H1 (cell line): ENCODE data around the gene ZNF747. TPM values are rescaled to one million over a fixed set of nuclear protein-coding genes. Genes with fewer than 3 reads are reported as not detected.

Experiments
- CTCF ChIA-PET: fragments of 300-600 bp; sonication (Branson Sonifier 250); formaldehyde crosslinking; loops from one replicate; lab custom pipeline; 2021; ENCODE audit not compliant: partially characterized antibody; lab: Charles Lee
- POLR2A ChIA-PET: fragments of 300-600 bp; sonication (Branson Sonifier 250); formaldehyde crosslinking; loops from one replicate; lab custom pipeline; 2021; ENCODE audit warnings: inconsistent platforms; ENCODE audit not compliant: partially characterized antibody; lab: Charles Lee
- DNase-seq, 2 experiments: peaks; one replicate each; pipeline versions ENCODE4 v3.0.0 to v3.0.0-alpha.2; 2010 to 2022; ENCODE audit warnings: low spot score in 2 of 2, low read depth in 1 of 2, mixed read lengths in 1 of 2
- FAIRE-seq: peaks from 2 replicates; lab custom pipeline; 2011; peaks lifted over from hg19 to GRCh38; lab: Jason Lieb, UNC
- H2AFZ ChIP-seq: 2 replicates; pipeline ENCODE4 v1.8.1; 2012; ENCODE audit warnings: low read length, inconsistent platforms
- H2AK5ac ChIP-seq: 2 replicates; pipeline ENCODE4 v1.6.1; 2013; ENCODE audit warnings: low read depth, low read length
- H2BK120ac ChIP-seq: replicated peaks from 2 replicates; pipeline ENCODE3; 2013; ENCODE audit warnings: low read depth, low read length, inconsistent platforms
- H2BK12ac ChIP-seq: 2 replicates; pipeline ENCODE4 v1.6.1; 2013; ENCODE audit warnings: low read depth, low read length
- H2BK15ac ChIP-seq: 2 replicates; pipeline ENCODE4 v1.6.1; 2013; ENCODE audit warnings: low read length
- H2BK20ac ChIP-seq: 2 replicates; pipeline ENCODE4 v1.6.1; 2013; ENCODE audit warnings: low read length
- H2BK5ac ChIP-seq: 2 replicates; pipeline ENCODE4 v1.6.1; 2013; ENCODE audit warnings: low read depth, low read length
- H3K14ac ChIP-seq: 2 replicates; pipeline ENCODE4 v1.6.1; 2013; ENCODE audit warnings: inconsistent platforms; ENCODE audit not compliant: insufficient read length
- H3K18ac ChIP-seq: 2 replicates; pipeline ENCODE4 v1.6.1; 2013; ENCODE audit warnings: low read length; ENCODE audit errors: extremely low read depth
- H3K23ac ChIP-seq: 2 replicates; pipeline ENCODE4 v1.6.1; 2013; ENCODE audit warnings: inconsistent platforms; ENCODE audit not compliant: insufficient read length
- H3K23me2 ChIP-seq: 2 replicates; pipeline ENCODE4 v1.6.1; 2013; ENCODE audit warnings: low read depth, low read length
- H3K27ac ChIP-seq: 2 replicates; pipeline ENCODE4 v1.6.1; 2011; ENCODE audit warnings: low read depth, low read length, inconsistent platforms
- H3K27me3 ChIP-seq, 4 experiments: replicated peaks in 1 of 4; 1 replicate in 1 of 4; 2 replicates in 3 of 4; pipeline versions ENCODE4 v1.6.1 to v1.8.1; 2011 to 2013; ENCODE audit warnings: low read length in 3 of 4, mild to moderate bottlenecking in 3 of 4, inconsistent platforms in 2 of 4, mixed read lengths in 2 of 4, moderate library complexity in 1 of 4; ENCODE audit not compliant: control insufficient read depth in 3 of 4, insufficient read depth in 3 of 4; ENCODE audit errors: extremely low read depth in 1 of 4
- H3K36me3 ChIP-seq, 4 experiments: 2 replicates each; pipeline versions ENCODE4 v1.6.1 to v1.8.1; 2011 to 2013; ENCODE audit warnings: mild to moderate bottlenecking in 4 of 4, low read length in 3 of 4, moderate library complexity in 2 of 4, control low read depth in 1 of 4, inconsistent platforms in 1 of 4; ENCODE audit not compliant: insufficient read depth in 4 of 4, control insufficient read depth in 2 of 4
- H3K4ac ChIP-seq: replicated peaks from 2 replicates; pipeline ENCODE3; 2013; ENCODE audit warnings: low read length, low read depth, mixed read lengths, inconsistent platforms; ENCODE audit not compliant: insufficient read length
- H3K4me1 ChIP-seq, 4 experiments: replicated peaks in 1 of 4; 1 replicate in 1 of 4; 2 replicates in 3 of 4; pipeline versions ENCODE4 v1.6.1 to v1.8.1; 2011 to 2013; ENCODE audit warnings: low read length in 3 of 4, inconsistent platforms in 2 of 4, mixed read lengths in 1 of 4; ENCODE audit not compliant: insufficient read depth in 4 of 4, control insufficient read depth in 3 of 4
- H3K4me2 ChIP-seq, 2 experiments: 2 replicates each; pipeline versions ENCODE4 v1.6.1 to v1.8.1; 2011 to 2013; ENCODE audit warnings: low read depth in 2 of 2, low read length in 2 of 2, control low read depth in 1 of 2, inconsistent platforms in 1 of 2, mild to moderate bottlenecking in 1 of 2; ENCODE audit not compliant: insufficient read depth in 1 of 2
- H3K4me3 ChIP-seq, 4 experiments: fragments of 200-600, 300-600 bp in 1 of 4; sonication (generic), shearing (Covaris generic), sonication (Bioruptor Twin) in 1 of 4; 2 replicates each; pipeline versions ENCODE4 v1.5.1 to v1.8.1; 2011 to 2016; ENCODE audit warnings: low read length in 4 of 4, low read depth in 3 of 4, control low read depth in 2 of 4, inconsistent platforms in 2 of 4, mild to moderate bottlenecking in 2 of 4, mixed read lengths in 1 of 4, moderate library complexity in 1 of 4; ENCODE audit not compliant: insufficient read depth in 2 of 4; ENCODE audit errors: extremely low read depth in 1 of 4
- H3K56ac ChIP-seq: replicated peaks from 2 replicates; pipeline ENCODE3; 2013; ENCODE audit warnings: low read depth, mild to moderate bottlenecking, mixed read lengths, low read length, inconsistent platforms; ENCODE audit not compliant: insufficient read length
- H3K79me1 ChIP-seq: 2 replicates; pipeline ENCODE4 v1.6.1; 2013; ENCODE audit warnings: low read depth, low read length, control low read depth
- H3K79me2 ChIP-seq, 2 experiments: 2 replicates each; pipeline versions ENCODE4 v1.6.1 to v1.8.1; 2012 to 2013; ENCODE audit warnings: low read length in 2 of 2, mild to moderate bottlenecking in 2 of 2, inconsistent platforms in 1 of 2; ENCODE audit not compliant: insufficient read depth in 2 of 2, control insufficient read depth in 1 of 2
- H3K9ac ChIP-seq, 4 experiments: replicated peaks in 1 of 4; 1 replicate in 1 of 4; 2 replicates in 3 of 4; pipeline versions ENCODE4 v1.6.1 to v1.8.1; 2011 to 2013; ENCODE audit warnings: low read depth in 3 of 4, low read length in 3 of 4, control low read depth in 2 of 4, mild to moderate bottlenecking in 2 of 4, moderate library complexity in 2 of 4, inconsistent platforms in 1 of 4; ENCODE audit errors: extremely low read depth in 1 of 4
- H3K9me3 ChIP-seq, 2 experiments: 2 replicates each; pipeline versions ENCODE4 v1.6.1 to v1.8.1; 2012 to 2013; ENCODE audit warnings: mild to moderate bottlenecking in 2 of 2, moderate library complexity in 2 of 2, control low read depth in 1 of 2, inconsistent platforms in 1 of 2, low read depth in 1 of 2, low read length in 1 of 2, mixed read lengths in 1 of 2; ENCODE audit not compliant: insufficient read depth in 2 of 2
- H4K20me1 ChIP-seq, 2 experiments: replicated peaks in 1 of 2; 2 replicates each; pipeline versions ENCODE3 to v1.8.1; 2011 to 2013; ENCODE audit warnings: inconsistent platforms in 2 of 2, low read length in 2 of 2, mild to moderate bottlenecking in 1 of 2; ENCODE audit not compliant: insufficient read depth in 2 of 2, control insufficient read depth in 1 of 2
- H4K5ac ChIP-seq: 2 replicates; pipeline ENCODE4 v1.6.1; 2013; ENCODE audit warnings: low read length, low read depth, mixed read lengths, inconsistent platforms; ENCODE audit not compliant: insufficient read length
- H4K8ac ChIP-seq: 2 replicates; pipeline ENCODE4 v1.8.0; 2013; ENCODE audit warnings: mild to moderate bottlenecking, moderate library complexity, low read length, inconsistent platforms; ENCODE audit not compliant: insufficient read depth; ENCODE audit errors: extremely low read depth
- H4K91ac ChIP-seq: replicated peaks from 2 replicates; pipeline ENCODE3; 2013; ENCODE audit warnings: low read length, mixed read lengths, inconsistent platforms; ENCODE audit not compliant: insufficient read length
- ASH2L ChIP-seq: fragments of 200-600, 300-600 bp; sonication (generic); IDR thresholded peaks from one replicate; pipeline ENCODE4 v1.7.1; 2017; ENCODE audit warnings: low read length
- CBX5 ChIP-seq: fragments of 300-800, 300-1000 bp; sonication (generic); IDR thresholded peaks from 2 replicates; pipeline ENCODE4 v1.7.1; 2016; ENCODE audit warnings: antibody characterized with exemption, low read length, low read depth
- CEBPB ChIP-seq: IDR thresholded peaks from 2 replicates; pipeline ENCODE4 v1.6.1; 2012; ENCODE audit warnings: low read depth, low read length
- KDM4A ChIP-seq: IDR thresholded peaks from one replicate; pipeline ENCODE4 v1.7.1; 2012; ENCODE audit warnings: low read depth, mild to moderate bottlenecking, moderate library complexity, low read length, inconsistent platforms; ENCODE audit not compliant: severe bottlenecking
- PHF8 ChIP-seq: fragments of 200-600 bp; sonication (generic); conservative IDR thresholded peaks from 2 replicates; pipeline ENCODE4 v1.7.1; 2012; ENCODE audit warnings: low read depth, mild to moderate bottlenecking, inconsistent platforms, low read length, moderate library complexity
- RBBP5 ChIP-seq: IDR thresholded peaks from 2 replicates; pipeline ENCODE4 v1.7.1; 2012; ENCODE audit warnings: low read depth, mild to moderate bottlenecking, inconsistent platforms, low read length, moderate library complexity, borderline replicate concordance
- SIN3A ChIP-seq, 2 experiments: IDR thresholded peaks in 1 of 2; conservative IDR thresholded peaks in 1 of 2; 2 replicates each; pipeline ENCODE4 v1.6.1; 2011 to 2012; ENCODE audit warnings: low read length in 2 of 2, improper control_type of control experiment in 1 of 2, low read depth in 1 of 2, mild to moderate bottlenecking in 1 of 2
- SP4 ChIP-seq: IDR thresholded peaks from 2 replicates; pipeline ENCODE4 v1.6.1; 2012; ENCODE audit warnings: low read length, inconsistent platforms
- WGBS, 2 experiments: shearing (Covaris generic) in 1 of 2; methylation state at CpG; one replicate each; pipeline versions ENCODE4 v1.1.6 to v1.1.7; 2013 to 2015; ENCODE audit warnings: low lambda C conversion rate in 2 of 2, mixed read lengths in 2 of 2, inconsistent platforms in 1 of 2, low coverage in 1 of 2, missing lambda C conversion rate in 1 of 2; ENCODE audit not compliant: insufficient replicate concordance in 2 of 2, insufficient coverage in 1 of 2, insufficient read length in 1 of 2; ENCODE audit errors: extremely low coverage in 1 of 2, missing lambda C conversion rate in 1 of 2; 5-methylcytosine and 5-hydroxymethylcytosine counted together
- long read RNA-seq, 2 experiments: library from RNA in 1 of 2; library from capped mRNA in 1 of 2; stranded (forward); transcript quantifications; one replicate each; pipeline ENCODE4 v2.0.0, GENCODE V29; 2021; ENCODE audit warnings: inconsistent platforms in 1 of 2
- polyA minus RNA-seq, 3 experiments: library from RNA; depleted of rRNA, polyadenylated mRNA; stranded (reverse); fragments of >200 nt; gene quantifications; 1 replicate in 2 of 3; 2 replicates in 1 of 3; pipeline ENCODE4 v1.2.3, GENCODE V29; 2011
- polyA plus RNA-seq, 7 experiments: library from polyadenylated mRNA; depleted of rRNA in 3 of 7; stranded (reverse) in 5 of 7; unstranded in 2 of 7; fragments of >200 nt in 5 of 7; fragments of 200-250 nt in 2 of 7; gene quantifications; 1 replicate in 5 of 7; 2 replicates in 1 of 7; 4 replicates in 1 of 7; pipeline versions ENCODE4 v1.2.1 to v1.2.3, GENCODE V29; 2011 to 2013; ENCODE audit warnings: missing spikeins in 2 of 7, mixed read lengths in 2 of 7
- total RNA-seq: library from RNA; stranded (reverse); fragmentation: NEBNext Ultra II Directional; extraction: Animal tissue kit (Norgen Biotek cat#: 25700); gene quantifications from 2 replicates; pipeline ENCODE4 v1.2.1, GENCODE V29; 2021

The ZNF747 gene
- total RNA-seq (10.3 and 12.0 TPM in 2 replicates), polyA plus RNA-seq (2011; rRNA removed) (9.9 and 10.7 TPM in 2 replicates), polyA minus RNA-seq (2011; rRNA and poly(A)+ RNA removed) (6.0 and 6.5 TPM in 2 replicates)
- 8.8 TPM for polyA plus RNA-seq (2011; cell fraction: cytosol; rRNA removed)
- polyA plus RNA-seq (2011; cell fraction: nucleus; rRNA removed), result 7.6 TPM
- 5.0 to 6.3 TPM (median 5.5 TPM) in 4 replicates for polyA plus RNA-seq (2012, experiment 1 of 2)
- 7.7 TPM for polyA plus RNA-seq (2012, experiment 2 of 2)
- polyA plus RNA-seq (2013, experiment 1 of 2), result 5.0 TPM
- 5.1 TPM for polyA plus RNA-seq (2013, experiment 2 of 2)
- 6.8 TPM for polyA minus RNA-seq (2011; cell fraction: cytosol; rRNA and poly(A)+ RNA removed)
- polyA minus RNA-seq (2011; cell fraction: nucleus; rRNA and poly(A)+ RNA removed), result 11.6 TPM
- long read RNA-seq, experiment 1, partial matches to known transcripts, result 0 of 4 reads
- long read RNA-seq, experiment 1, other reads (novel, unspliced or antisense), result 4 of 4 reads
- long read RNA-seq, experiment 2, result 0 reads

GRCh38 chr16:30534368-30535105, at the start of gene ZNF747:
Gene ZNF747 (minus strand): TSS chr16:30534858. CDS start chr16:30534679, 179 bp downstream.
- peak within 1 kb of the TSS; percentile 94 for H3K27ac ChIP-seq
- H3K56ac ChIP-seq, result peak within 1 kb of the TSS; percentile 94
- H4K91ac ChIP-seq, result peak within 1 kb of the TSS; percentile 85
- H3K79me2 ChIP-seq, result peaks cover 0 to 4% of the 10 kb centered on the region in 2 experiments; a peak in 1 of 4 replicates
- H3K14ac ChIP-seq, result no peak within 1 kb of the TSS
- peak within 1 kb of the TSS; percentile 11 for H2AK5ac ChIP-seq
- H4K5ac ChIP-seq, result peak within 1 kb of the TSS; percentile 84
- 2% methylated on average over 60 of the region's 70 CpGs; no CpG with 5 or more reads in 1 of the 2 experiments for WGBS, 2 experiments
- H2BK5ac ChIP-seq, result peak within 1 kb of the TSS; percentile 94
- ChIA-PET POLR2A (interaction anchor here (0.6 to 5.3 kb wide), 28 partner anchors 9 to 180 kb away, joined by 3 to 121 read pairs (median 7); partner anchors contain the start of genes CD2BP2, DCTPP1, SEPHS2 and ZNF688), CTCF (interaction anchor here (0.8 to 4.4 kb wide), 21 partner anchors 10 to 125 kb away, joined by 3 to 28 read pairs (median 6); partner anchors contain the start of genes DCTPP1, ZNF689 and ZNF764)
- peak within 1 kb of the TSS; percentile 61 to 85 (median 70) for H3K4me3 ChIP-seq
- DNase-seq (peak; percentile 70 to 91), FAIRE-seq (no peak)
- no peak within 1 kb of the TSS for H3K23ac ChIP-seq
- H3K23me2 ChIP-seq, result peaks cover 7% of the 10 kb centered on the region
- peaks cover 0 to 5% of the 10 kb centered on the region in 2 experiments for H4K20me1 ChIP-seq
- peak within 1 kb of the TSS; percentile 63 for H4K8ac ChIP-seq
- H3K36me3 ChIP-seq, result peaks cover 0 to 8% (median 2%) of the 10 kb centered on the region in 4 experiments; a peak in 2 of 8 replicates
- H3K4me2 ChIP-seq, result peak within 1 kb of the TSS; percentile 58 to 86
- peaks cover 2% of the 10 kb centered on the region for H3K79me1 ChIP-seq
- peaks cover 0 to 8% (median 3%) of the 10 kb centered on the region in 4 experiments; a peak in 3 of 7 replicates for H3K4me1 ChIP-seq
- H3K9me3 ChIP-seq, result no peaks in the 10 kb centered on the region
- peak within 1 kb of the TSS; percentile 85 for H2BK12ac ChIP-seq
- H3K27me3 ChIP-seq, result no peaks in the 10 kb centered on the region
- peak within 1 kb of the TSS; percentile 11; the same call in 1 of the 2 replicates for H2AFZ ChIP-seq
- H2BK15ac ChIP-seq, result 0 out of 2 replicates have a peak within 1 kb of the TSS, but pooled peaks have one; percentile 83
- peak within 1 kb of the TSS; percentile 84 to 94 (median 88) for H3K9ac ChIP-seq
- no peak within 1 kb of the TSS for H2BK20ac ChIP-seq
- H2BK120ac ChIP-seq, result peak within 1 kb of the TSS; percentile 17
- peak within 1 kb of the TSS; percentile 78 for H3K4ac ChIP-seq
- H3K18ac ChIP-seq, result peak within 1 kb of the TSS; percentile 95
- TF ChIP-seq CEBPB (no peak), KDM4A (peak; percentile 61), PHF8 (peak; percentile 42; the same call in 1 of the 2 replicates), SP4 (0 out of 2 replicates have a peak, but pooled peaks have one; percentile 24), CBX5 (no peak), SIN3A (conservative IDR thresholded peaks at IDR 0.05 in 1 of 2, IDR thresholded peaks at IDR 0.05 in 1 of 2; ENCODE audit: low read depth in 1 of 2, low read length in 2 of 2) (peak; percentile 73 to 89; a peak in 2 of 4 replicates), ASH2L (peak; percentile 93), RBBP5 (peak; percentile 32; the same call in 1 of the 2 replicates)
